Endothelial cell of umbilical vein (primary cell): ENCODE data around the gene SGPL1. TPM values are rescaled to one million over a fixed set of nuclear protein-coding genes. Genes with fewer than 3 reads are reported as not detected.

Source experiments
- BruUV-seq: library from RNA; stranded (reverse); fragments of 400-500 nt; replicated peaks from 2 replicates; lab custom pipeline; 2021; lab: Mats Ljungman, UMichigan
- CTCF ChIA-PET: fragments of 300-600, 350-600 bp; sonication (Branson Sonifier 250); formaldehyde crosslinking; loops from one replicate; lab custom pipeline; 2021; ENCODE audit warnings: antibody characterized with exemption, inconsistent platforms; lab: Charles Lee
- POLR2A ChIA-PET: fragments of 300-600, 350-600 bp; sonication (Branson Sonifier 250); formaldehyde crosslinking; loops from one replicate; lab custom pipeline; 2021; ENCODE audit warnings: antibody characterized with exemption, inconsistent platforms; lab: Charles Lee
- DNase-seq: peaks from one replicate; pipeline ENCODE4 v3.0.0-alpha.2; 2011; ENCODE audit warnings: low read depth, low spot score
- FAIRE-seq: peaks from 2 replicates; lab custom pipeline; 2011; peaks lifted over from hg19 to GRCh38; lab: Jason Lieb, UNC
- H2AFZ ChIP-seq: 2 replicates; pipeline ENCODE4 v1.6.0; 2012; ENCODE audit warnings: low read depth, low read length, control low read depth, inconsistent platforms
- H3K27ac ChIP-seq: 2 replicates; pipeline ENCODE4 v1.5.1; 2011; ENCODE audit warnings: low read depth, mild to moderate bottlenecking, control low read depth, low read length, moderate library complexity; ENCODE audit not compliant: insufficient read depth
- H3K27me3 ChIP-seq, 2 experiments: 2 replicates each; pipeline versions ENCODE4 v1.6.0 to v1.6.1; 2011; ENCODE audit warnings: low read length in 2 of 2, mixed read lengths in 1 of 2; ENCODE audit not compliant: control insufficient read depth in 2 of 2, insufficient read depth in 2 of 2
- H3K36me3 ChIP-seq, 2 experiments: 2 replicates in 1 of 2; 3 replicates in 1 of 2; pipeline ENCODE4 v1.5.1; 2011; ENCODE audit warnings: low read length in 2 of 2, mild to moderate bottlenecking in 1 of 2, moderate library complexity in 1 of 2; ENCODE audit not compliant: control insufficient read depth in 2 of 2, insufficient read depth in 2 of 2; ENCODE audit errors: extremely low read depth in 1 of 2
- H3K4me1 ChIP-seq: 3 replicates; pipeline ENCODE4 v1.5.1; 2011; ENCODE audit warnings: mild to moderate bottlenecking, low read length; ENCODE audit not compliant: control insufficient read depth, insufficient read depth; ENCODE audit errors: extremely low read depth
- H3K4me2 ChIP-seq: 2 replicates; pipeline ENCODE4 v1.6.1; 2011; ENCODE audit warnings: low read length, control low read depth, mixed read lengths; ENCODE audit not compliant: insufficient read depth
- H3K4me3 ChIP-seq, 3 experiments: fragments of 200-600 bp in 1 of 3; sonication (generic), shearing (Covaris generic) in 1 of 3; replicated peaks in 1 of 3; 2 replicates each; pipeline ENCODE4 v1.5.1; 2011 to 2016; ENCODE audit warnings: control low read depth in 3 of 3, low read length in 3 of 3, mild to moderate bottlenecking in 2 of 3, inconsistent platforms in 1 of 3, low read depth in 1 of 3, moderate library complexity in 1 of 3; ENCODE audit not compliant: insufficient read depth in 1 of 3
- H3K79me2 ChIP-seq: 2 replicates; pipeline ENCODE4 v1.6.0; 2012; ENCODE audit warnings: low read length, inconsistent platforms; ENCODE audit not compliant: control insufficient read depth, insufficient read depth
- H3K9ac ChIP-seq: replicated peaks from 2 replicates; pipeline ENCODE3; 2011; ENCODE audit warnings: low read length, control low read depth; ENCODE audit not compliant: insufficient read depth; ENCODE audit errors: extremely low read depth
- H3K9me1 ChIP-seq: replicated peaks from 3 replicates; pipeline ENCODE4 v1.6.0; 2011; ENCODE audit warnings: mild to moderate bottlenecking, low read length; ENCODE audit not compliant: control insufficient read depth, insufficient read depth; ENCODE audit errors: extremely low read depth
- H3K9me3 ChIP-seq: replicated peaks from 2 replicates; pipeline ENCODE4 v1.5.1; 2012; ENCODE audit warnings: low read length, inconsistent platforms; ENCODE audit not compliant: control insufficient read depth, insufficient read depth
- H4K20me1 ChIP-seq: replicated peaks from 2 replicates; pipeline ENCODE3; 2011; ENCODE audit warnings: mild to moderate bottlenecking, low read length; ENCODE audit not compliant: control insufficient read depth, insufficient read depth; ENCODE audit errors: extremely low read depth
- EZH2 ChIP-seq: IDR thresholded peaks from 2 replicates; pipeline ENCODE4 v1.6.1; 2012; ENCODE audit warnings: borderline replicate concordance, low read depth, mild to moderate bottlenecking, moderate library complexity, low read length, inconsistent platforms; ENCODE audit not compliant: severe bottlenecking
- FOS ChIP-seq: IDR thresholded peaks from 2 replicates; pipeline ENCODE4 v1.6.1; 2011; ENCODE audit warnings: mild to moderate bottlenecking, low read length, moderate library complexity, borderline replicate concordance; ENCODE audit not compliant: insufficient read depth
- GATA2 ChIP-seq: IDR thresholded peaks from 2 replicates; pipeline ENCODE4 v1.7.0; 2011; ENCODE audit warnings: low read depth, mild to moderate bottlenecking, moderate library complexity, mixed read lengths, low read length; ENCODE audit not compliant: insufficient read length, insufficient read depth
- MYC ChIP-seq: IDR thresholded peaks from one replicate; pipeline ENCODE4 v1.6.1; 2011; ENCODE audit warnings: mild to moderate bottlenecking, low read depth, low read length
- POLR2A ChIP-seq: IDR thresholded peaks from 2 replicates; pipeline ENCODE4 v1.6.1; 2012; ENCODE audit warnings: low read depth, mild to moderate bottlenecking, control low read depth, low read length
- POLR2AphosphoS5 ChIP-seq: IDR thresholded peaks from 2 replicates; pipeline ENCODE4 v1.6.1; 2012; ENCODE audit warnings: low read depth, mild to moderate bottlenecking, control low read depth, low read length, moderate library complexity; ENCODE audit not compliant: insufficient read depth
- dilution Hi-C: fragments of 300-500 bp; cut with MboI; formaldehyde crosslinking; loops from one replicate; pipeline ENCODE4 v1.15.0; 2019; ENCODE audit warnings: low sequenced_read_pairs; ENCODE audit not compliant: extremely low pct_ligation_motif_present
- intact Hi-C: fragments of 100-400 bp; cut with micrococcal nuclease; formaldehyde crosslinking; loops from one replicate; pipeline ENCODE4 v1.10.0; 2022
- polyA plus RNA-seq, 4 experiments: library from polyadenylated mRNA; depleted of rRNA in 3 of 4; stranded (reverse) in 3 of 4; unstranded in 1 of 4; fragments of >200 nt; gene quantifications; 2 replicates each; pipeline versions ENCODE4 v1.2.1 to v1.2.3, GENCODE V29; 2011 to 2012; ENCODE audit warnings: missing spikeins in 1 of 4
- total RNA-seq: library from RNA; stranded (reverse); gene quantifications from 2 replicates; pipeline ENCODE4 v1.2.3, GENCODE V29; 2021
- TF ChIP-seq, protein P1 (sequence below): IDR thresholded peaks from 2 replicates; pipeline ENCODE4 v1.6.1; 2011; ENCODE audit not compliant: insufficient read depth, insufficient read length

Gene SGPL1
- total and polyA plus RNA-seq, 2 donors (not counting 3 experiments of a cell fraction or from before 2014, with no cell fraction given): 11.4 to 25.2 TPM

DNA sequence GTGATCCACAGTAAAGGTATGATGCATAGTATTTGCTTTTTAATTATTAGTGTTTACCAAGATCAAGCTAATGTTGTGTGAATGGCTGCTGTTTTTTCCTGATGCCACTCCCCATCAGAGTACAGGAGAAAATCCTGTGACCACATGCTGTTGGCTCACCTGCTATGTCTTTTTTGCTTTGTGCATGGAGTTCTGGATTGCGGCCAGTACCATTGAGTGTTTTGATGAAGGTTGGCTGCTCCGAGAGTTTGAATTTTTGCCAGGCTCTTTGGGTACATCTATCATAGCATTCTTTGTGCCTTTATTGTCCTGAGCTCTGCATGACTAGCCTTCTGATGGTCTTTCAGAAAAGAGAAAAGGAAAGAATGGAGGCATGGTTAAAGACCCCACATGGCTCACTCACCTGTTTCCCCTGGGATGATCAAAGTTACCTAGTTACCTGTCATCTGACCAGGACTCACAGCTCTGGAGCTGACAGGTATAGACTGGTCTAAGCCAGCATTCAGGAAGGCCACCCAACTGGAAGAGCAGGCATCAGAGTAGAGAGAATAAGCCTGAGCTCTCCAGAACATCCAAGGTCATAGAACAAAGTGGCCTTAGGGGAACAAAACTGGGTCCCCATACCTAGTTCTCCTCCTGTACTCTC lies 11.8 kb upstream of the SGPL1 start:
- ChIA-PET POLR2A (no interaction called here), CTCF (interaction anchor here (0.6 kb wide), 1 partner anchor 140 kb away, joined by 4 read pairs; no protein-coding TSS in a partner anchor)
- no peak for TF ChIP-seq POLR2AphosphoS5
- TF ChIP-seq POLR2A: no peak
- no peak for TF ChIP-seq FOS
- no peak for TF ChIP-seq GATA2
- no peak for TF ChIP-seq MYC
- TF ChIP-seq, protein P1, sequence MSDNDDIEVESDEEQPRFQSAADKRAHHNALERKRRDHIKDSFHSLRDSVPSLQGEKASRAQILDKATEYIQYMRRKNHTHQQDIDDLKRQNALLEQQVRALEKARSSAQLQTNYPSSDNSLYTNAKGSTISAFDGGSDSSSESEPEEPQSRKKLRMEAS: no peak
- no peak for TF ChIP-seq EZH2
- H3K27ac ChIP-seq: no peak overlapping the region
- no peak overlapping the region for H3K4me2 ChIP-seq
- DNase-seq (no peak), FAIRE-seq (no peak)
- no peaks in the 10 kb centered on the region for H3K4me1 ChIP-seq
- no peak overlapping the region for H3K4me3 ChIP-seq
- H3K36me3 ChIP-seq: no peaks in the 10 kb centered on the region
- peaks cover 13 to 29% of the 10 kb centered on the region in 2 experiments for H3K27me3 ChIP-seq
- no peaks in the 10 kb centered on the region for H4K20me1 ChIP-seq
- no peak overlapping the region for H3K9ac ChIP-seq
- BruUV-seq: no TSS peak
- no peaks in the 10 kb centered on the region for H3K9me1 ChIP-seq
- no peak overlapping the region for H2AFZ ChIP-seq
- H3K79me2 ChIP-seq: no peaks in the 10 kb centered on the region
- dilution Hi-C loops: no loop called here
- intact Hi-C loops: no loop called here
- no peaks in the 10 kb centered on the region for H3K9me3 ChIP-seq

- Histone ChIP-seq H3K27ac (no peak overlapping the region), H3K9me1 (no peaks in the 10 kb centered on the region), H3K4me3 (no peak overlapping the region), H3K9ac (no peak overlapping the region), H3K4me1 (no peaks in the 10 kb centered on the region), H3K4me2 (no peak overlapping the region), H3K36me3 (no peaks in the 10 kb centered on the region), H3K9me3 (no peaks in the 10 kb centered on the region), H2AFZ (no peak overlapping the region), H4K20me1 (no peaks in the 10 kb centered on the region), H3K79me2 (no peaks in the 10 kb centered on the region), H3K27me3 (peaks cover 13 to 29% of the 10 kb centered on the region in 2 experiments)
- FAIRE-seq (no peak), DNase-seq (no peak)
- POLR2A ChIA-PET: no interaction called here
- intact Hi-C loops: no loop called here
- CTCF ChIA-PET: no interaction called here
- TF ChIP-seq, protein P1: no peak
- dilution Hi-C loops: no loop called here
- no TSS peak for BruUV-seq
These were observed 11.3 kb upstream of the SGPL1 start for GRCh38 chr10:70804421-70804808.
